ENCODE results near the gene LRRC28. TPM values are rescaled to one million over a fixed set of nuclear protein-coding genes. Genes with fewer than 3 reads are reported as not detected.

The LRRC28 gene
- total RNA-seq, 2 donors from 2014 or later = 24.8 to 32.2 TPM

DNA sequence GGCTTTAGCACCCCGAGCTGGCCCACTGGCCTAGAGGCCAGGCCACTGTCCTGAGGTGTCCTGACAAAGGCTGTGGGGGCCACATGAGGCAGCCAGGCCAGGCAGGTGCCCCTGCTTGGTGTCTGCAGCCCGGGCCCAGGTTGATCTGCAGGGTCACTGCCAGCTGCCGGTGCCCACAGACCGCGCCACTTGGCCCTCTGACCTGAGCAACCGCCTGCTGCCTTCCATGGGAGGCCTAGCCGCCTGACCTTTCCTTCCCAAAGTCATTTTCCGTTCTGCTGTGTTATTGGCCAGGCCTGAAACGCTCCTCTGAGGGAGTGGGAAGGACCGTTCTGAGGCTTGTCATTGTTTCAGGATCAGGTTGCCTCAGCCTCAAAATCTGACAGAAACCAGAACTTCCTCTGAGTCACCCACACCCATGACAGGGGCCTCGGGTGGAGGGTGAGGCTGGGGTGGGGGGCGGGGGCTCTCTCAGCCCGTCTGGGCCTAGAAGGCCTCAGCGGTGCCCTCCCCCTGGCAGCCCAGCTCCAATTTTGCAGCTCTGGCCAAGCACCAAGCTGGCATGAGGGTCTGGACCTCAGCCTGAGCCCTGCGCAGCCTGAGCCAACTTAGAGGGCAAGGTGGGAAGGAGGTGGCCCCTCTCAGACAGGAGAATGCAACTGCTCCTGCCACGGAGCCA, 173.8 kb downstream of the LRRC28 start:
- ATAC-seq (no peak), DNase-seq (peak in 1 of 2 donors; percentile 9)
- intact Hi-C loops (cut with DNase I, micrococcal nuclease) = no loop called here

DNA sequence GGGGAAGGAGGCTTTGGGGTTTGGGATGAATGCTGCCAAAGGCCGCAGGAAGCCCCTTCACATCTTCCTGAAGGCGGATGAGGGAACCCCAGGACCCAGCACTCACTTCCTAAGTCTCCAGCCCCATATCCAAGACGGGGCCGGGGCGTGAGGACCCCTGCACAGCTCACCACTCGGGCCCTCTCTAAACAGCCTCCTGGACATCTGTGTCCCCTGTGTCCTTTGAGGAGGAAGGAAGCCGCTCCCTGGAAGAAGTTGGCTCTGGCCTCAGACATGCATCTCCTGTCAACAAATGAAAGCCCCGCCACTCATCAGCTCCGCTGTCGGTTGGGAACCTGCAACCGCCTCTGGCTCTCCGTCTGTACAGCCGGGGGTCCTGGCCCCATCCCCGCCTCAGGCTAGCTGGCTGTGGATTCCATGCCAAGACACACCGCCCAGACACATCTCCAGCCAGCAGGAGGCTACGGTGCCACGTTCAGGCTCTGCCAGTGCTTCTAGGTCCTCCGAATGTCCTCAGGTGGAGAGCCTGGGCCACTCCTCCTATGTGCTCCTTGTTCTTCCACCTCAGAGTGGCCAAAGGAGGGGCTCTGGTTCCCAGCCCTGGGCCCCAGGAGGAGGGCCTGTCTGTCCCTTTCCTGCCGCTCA, 174.5 kb downstream of the LRRC28 start:
- DNase-seq (peak in 1 of 2 donors; percentile 27), ATAC-seq (peak; percentile 19)
- intact Hi-C loops (cut with DNase I, micrococcal nuclease) = no loop called here

DNA sequence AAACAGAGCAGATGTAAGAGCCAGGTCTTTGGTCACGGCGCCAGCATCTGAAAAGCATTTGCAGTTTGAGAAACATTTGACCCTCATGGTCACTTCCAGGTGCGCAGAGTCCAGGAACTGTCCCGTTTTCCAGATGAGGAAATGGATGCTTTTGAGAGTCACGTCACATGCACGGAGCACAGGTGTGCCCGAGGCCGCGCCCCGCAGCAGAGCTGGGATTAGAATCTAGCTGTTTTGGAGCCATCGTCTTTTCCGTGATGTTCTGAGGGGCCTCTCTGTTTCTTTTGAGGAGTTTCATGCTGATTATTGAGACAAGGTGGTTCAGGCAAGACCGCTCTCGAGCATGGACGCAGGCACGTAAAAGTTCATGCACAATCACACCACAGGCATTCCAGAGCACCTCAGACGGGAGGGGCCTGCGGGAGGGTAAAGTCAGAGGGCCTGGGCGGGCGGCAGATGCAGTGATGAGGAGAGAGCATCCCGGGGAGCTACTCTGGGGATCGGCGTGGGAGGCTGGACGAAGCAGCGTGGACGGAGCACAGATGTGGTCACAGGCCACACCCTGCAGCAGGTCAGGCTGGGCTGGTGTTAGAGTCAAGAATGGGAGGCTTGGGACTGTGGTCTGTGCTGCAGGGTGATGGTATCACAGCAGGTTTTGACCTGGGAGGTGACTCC, 175.3 kb downstream of the LRRC28 start:
- DNase-seq = peak; percentile 54 to 66
- ATAC-seq = peak; percentile 84
- intact Hi-C loops (cut with DNase I, micrococcal nuclease) = no loop called here

DNA sequence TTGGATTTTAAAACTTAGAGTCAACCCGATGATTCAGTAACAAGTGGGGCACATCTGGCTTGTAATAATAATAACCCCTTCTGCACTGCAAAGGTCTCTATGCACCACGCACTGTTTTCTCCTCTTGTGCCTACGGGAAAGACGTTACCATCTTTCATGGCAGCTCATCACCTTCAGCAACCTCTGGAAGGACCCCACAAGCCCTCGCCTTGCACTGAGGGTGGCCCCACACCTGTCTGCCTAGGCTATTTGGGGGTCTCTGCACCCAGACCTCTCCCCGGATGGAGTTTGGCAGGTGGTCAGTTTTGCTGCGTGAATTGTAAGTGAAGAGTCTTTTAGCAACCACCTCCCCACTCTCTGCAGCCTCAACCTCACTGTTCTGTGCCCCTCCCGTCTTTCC, 175.9 kb downstream of the LRRC28 start:
- intact Hi-C loops (cut with DNase I, micrococcal nuclease) = no loop called here
- DNase-seq = peak in 1 of 2 donors; percentile 1
- ATAC-seq = no peak

DNA sequence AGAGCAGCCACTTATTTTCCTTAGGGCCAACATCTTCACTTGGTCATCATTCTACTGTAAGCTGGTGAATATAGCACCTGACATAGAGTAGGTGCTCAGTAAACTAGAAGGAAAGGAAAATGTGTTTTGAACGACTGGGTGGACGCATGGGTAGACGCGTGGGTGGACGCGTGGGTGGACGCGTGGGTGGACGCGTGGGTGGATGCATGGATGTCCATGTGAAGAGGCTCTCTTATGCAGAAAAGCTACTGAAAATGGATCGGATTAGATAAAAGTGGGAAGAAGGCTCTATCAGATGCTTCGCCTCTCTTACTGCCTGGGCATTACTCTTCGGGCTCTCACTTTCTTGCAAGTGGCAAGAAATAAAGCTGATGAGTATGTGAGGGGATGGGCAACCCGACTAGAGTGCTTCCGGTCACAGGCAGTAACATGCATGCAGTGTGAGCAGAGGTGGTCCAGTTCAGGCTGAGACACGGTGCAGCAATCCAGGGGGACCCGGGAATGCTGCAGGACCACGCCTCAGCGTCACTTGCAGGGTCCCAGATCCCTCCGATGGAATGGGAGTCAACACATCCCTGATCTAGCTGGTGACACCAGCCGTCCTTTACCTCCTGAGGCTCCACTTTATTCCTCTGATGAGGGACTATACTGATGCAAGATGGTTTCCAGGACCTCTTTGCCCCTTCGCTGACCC, 176.5 kb downstream of the LRRC28 start:
- ATAC-seq = no peak
- intact Hi-C loops (cut with DNase I, micrococcal nuclease) = no loop called here
- no peak for DNase-seq

DNA sequence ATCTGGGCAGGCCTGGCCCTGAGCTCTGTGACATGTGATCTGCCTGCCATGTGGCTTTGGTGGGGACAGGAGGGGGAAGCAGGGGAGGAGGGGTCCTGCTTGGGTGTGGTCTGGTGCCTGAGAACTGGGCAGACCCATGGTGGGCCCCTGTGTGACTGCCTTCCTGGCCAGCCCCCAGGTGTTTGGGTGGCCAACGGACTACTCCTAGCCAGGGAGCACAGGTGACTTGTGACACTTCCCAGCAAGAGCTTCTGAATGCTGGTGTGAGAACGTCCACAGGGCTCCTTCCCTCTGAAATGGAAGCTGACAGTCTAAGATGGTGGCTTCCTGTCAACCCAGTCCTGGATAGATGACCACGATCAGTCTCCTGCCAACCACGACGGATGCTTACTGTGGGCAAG, 178.4 kb downstream of the LRRC28 start:
- intact Hi-C loops (cut with DNase I, micrococcal nuclease) = no loop called here
- DNase-seq = peak in 1 of 2 donors; percentile 3
- no peak for ATAC-seq

DNA sequence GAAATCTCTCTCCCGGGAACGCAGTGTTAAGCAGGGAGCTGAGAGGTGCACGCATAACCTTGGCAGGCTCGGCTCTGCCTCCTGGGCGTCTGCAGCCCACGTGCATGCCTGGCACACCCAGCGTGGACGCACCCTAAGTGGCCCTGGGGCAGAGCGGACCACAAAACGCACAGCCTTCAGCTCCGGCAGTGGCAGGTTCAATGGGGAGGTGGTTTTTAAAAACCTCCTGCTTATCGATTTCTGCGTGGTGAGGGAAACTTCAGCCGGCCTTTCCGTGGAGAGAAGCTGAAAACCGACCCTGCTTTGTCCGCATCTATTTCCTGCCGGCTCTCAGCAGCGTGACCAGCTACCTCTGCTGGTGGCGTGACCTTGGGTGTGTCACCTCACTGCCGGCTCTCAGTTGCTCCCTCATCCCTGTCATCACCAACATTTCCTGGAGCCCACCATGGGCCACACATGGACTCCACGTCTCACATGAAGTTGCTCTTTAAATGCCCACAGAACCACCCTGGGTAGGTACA, 179.7 kb downstream of the LRRC28 start:
- intact Hi-C loops (cut with DNase I, micrococcal nuclease) = no loop called here
- DNase-seq = peak; percentile 2 to 20
- ATAC-seq = no peak

DNA sequence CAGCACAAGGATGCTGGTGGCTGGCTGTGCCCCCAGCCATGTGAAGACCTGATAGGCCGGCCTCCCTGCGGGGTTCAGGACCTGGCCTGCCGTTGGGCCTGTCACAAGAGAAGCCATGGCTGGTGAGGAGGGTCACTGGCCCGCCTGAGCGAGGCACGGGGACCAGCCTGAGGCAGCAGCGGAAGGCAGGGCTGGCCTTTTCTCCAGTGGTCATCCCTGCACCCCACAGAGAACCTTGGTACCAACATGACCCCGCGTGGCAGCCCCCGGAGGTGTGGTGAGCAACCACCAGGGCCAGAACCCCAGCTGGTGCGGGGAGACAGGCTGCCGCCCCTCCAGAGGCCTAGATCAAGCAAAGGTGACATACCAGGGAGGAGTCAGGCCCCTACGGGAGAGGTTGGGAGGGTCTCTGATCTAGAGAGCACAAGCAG, 180.4 kb downstream of the LRRC28 start:
- ATAC-seq (no peak), DNase-seq (peak; percentile 8 to 18)
- intact Hi-C loops (cut with DNase I, micrococcal nuclease) = no loop called here

DNA sequence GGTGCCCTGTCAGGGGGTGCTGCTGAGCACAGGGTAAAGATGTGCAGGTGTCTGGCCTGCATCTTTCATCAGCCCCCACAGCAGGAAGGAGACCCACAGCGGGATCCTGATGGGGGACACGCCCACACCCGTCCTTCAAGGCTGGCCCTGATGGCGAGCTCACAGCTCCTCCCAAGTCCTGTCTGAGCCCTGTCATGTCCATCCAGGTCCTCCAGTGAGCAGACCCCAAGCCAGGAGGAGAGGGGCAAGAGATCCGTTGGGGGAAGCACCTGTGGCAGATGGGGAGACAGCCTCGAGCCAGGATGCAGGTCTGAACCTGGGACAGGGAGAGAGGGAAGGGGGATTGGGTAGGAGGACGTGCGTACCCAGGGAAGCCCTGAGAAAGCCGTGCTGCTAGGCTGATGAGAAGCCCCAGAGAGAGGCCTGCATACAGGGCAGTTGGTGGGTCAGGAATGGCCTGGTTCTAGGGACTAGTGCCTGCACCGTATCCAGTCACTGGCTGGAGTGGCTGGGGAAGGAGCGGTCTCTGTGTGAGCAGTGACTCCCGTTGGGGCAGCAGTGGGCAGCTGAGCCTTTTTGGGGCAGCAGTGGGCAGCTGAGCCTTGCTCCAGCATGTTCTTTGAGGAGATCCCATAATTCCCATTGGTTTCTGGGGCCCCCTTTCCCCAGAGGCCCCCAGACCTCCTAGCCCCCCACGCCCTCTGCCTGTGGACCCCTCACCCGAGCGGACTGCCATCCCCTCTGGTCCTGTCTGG, 181.2 kb downstream of the LRRC28 start:
- DNase-seq (peak; percentile 9 to 25), ATAC-seq (no peak)
- intact Hi-C loops (cut with DNase I, micrococcal nuclease) = no loop called here

DNA sequence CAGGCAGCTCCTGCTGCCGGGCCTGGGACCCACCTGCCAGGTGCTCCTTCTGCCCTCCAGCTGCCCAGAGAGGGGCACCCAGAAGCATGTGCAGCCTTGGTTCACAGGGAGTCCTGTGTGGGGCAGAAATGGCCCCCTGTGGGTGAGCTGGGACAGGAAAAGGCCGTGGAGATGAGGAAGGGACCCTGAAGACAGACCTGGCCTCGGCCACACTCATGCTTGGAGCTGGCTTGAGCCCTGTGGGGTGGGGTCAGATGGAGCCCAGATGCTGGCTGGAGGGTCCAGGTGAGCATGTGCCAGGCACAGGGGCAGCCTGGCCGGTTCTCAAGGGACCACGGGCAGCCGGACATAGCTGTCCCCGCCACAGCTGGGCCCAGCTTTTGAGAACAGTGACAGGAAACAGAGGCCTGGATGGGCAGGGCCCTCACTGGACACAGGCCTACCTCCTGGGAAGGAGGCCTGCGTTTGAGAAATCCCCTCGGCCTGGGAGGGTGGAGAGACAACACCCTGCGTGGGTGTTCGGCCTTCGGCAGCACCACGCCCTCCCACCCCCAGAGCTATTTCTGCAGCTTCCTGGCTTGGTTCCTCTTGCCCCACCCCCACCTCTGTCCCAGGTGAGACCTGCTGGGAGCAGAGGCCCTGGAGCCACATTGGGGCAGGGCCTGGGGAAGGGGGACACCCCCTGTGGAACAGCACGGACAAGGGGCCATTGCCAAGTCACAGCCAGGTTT, 181.9 kb downstream of the LRRC28 start:
- ATAC-seq = peak; percentile 38
- intact Hi-C loops (cut with DNase I, micrococcal nuclease) = no loop called here

DNA sequence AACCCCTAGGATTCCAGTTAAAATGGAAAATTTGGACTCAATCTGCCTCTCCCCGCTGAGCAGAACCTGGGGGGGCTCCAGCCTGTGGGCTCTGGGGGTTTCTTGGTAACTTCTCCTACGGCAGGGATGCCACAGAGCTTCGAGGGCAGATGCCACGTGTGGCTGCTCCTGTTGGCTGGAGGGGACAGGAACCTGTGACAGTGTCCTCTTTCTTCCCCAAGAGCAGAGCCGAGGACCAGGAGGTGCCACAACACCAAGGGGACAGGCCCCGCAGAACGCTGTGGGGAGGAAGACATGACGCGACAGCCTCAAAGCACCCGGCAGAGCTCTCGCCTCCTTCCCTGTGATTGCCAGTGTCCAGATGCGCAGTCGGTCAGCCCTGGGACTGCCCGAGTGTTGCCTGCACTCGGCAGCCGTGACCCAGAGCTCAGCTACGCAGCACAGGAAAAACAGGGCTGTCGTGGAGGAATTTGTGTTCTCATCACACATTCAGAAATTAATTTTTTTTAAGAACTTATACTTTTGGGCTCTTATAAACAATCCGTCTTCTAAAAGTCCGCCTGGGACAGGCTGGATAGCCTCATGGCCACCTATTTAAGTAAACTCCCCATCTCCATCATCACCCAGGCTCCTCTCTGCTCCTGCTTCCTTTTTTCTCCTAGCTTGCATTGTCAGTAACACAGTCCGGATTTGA, 182.6 kb downstream of the LRRC28 start:
- intact Hi-C loops (cut with DNase I, micrococcal nuclease) = no loop called here
- DNase-seq = peak in 1 of 2 donors; percentile 16
- no peak for ATAC-seq

More for the DNA sequence above, 181.9 kb downstream of the LRRC28 start:
- DNase-seq = peak; percentile 79 to 86

DNA sequence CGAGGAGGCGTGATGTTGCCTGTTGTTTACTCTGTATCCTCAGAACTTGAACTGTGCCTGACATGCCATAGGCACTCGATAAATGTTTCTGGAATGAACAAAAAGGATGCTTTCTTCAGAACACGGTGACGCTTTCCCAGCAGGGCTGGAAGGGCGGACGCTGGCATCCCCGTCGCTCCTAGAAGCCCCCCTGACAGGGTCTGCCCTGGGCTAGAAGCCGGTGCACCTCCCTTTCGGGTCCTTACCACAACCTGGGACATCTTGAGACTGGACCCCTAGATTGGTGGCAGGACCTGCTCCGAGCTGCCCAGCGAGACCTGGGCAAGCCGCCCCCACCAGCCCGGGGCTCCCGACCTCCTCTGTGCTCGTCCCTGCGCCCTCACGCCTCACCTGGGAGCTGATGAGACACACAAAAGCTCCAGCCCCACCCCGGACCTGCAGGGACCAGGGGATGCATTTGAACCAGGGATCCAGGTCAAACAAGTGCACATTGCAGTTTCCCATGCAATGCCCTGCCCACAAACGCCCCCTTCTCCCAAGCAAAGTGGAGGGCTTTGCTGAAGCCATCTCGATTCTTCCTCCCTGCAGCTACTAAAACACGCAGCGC, 183.3 kb downstream of the LRRC28 start:
- no peak for ATAC-seq
- peak in 1 of 2 donors; percentile 15 for DNase-seq

DNA sequence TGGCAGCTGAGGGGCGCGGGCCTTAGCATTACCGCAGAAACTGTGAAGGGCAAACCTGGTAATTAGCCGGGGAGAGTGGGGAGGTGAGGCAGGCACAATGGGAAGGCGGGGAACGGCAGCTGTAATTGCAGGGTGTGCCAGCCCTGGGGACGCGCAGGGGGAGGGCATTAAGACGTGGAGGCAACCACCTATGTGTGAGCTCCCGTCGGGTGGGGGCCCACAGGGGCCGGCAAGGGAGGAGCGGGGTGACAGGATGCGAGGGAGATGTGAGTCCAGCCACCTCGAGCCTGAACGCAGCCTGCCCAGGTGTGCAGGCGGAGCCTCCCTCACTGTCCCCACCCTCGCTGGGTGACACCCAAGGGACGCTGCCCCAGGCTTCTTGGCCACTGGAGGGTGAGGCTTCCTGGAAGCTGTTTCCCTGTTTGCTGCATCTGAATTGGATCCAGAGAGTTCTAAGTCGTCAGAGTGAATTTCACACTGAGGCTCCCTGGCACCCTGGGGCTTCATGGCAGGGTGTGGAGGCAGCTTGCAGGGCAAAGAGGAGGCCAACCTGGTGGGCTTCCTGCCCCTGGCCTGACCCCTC, 183.9 kb downstream of the LRRC28 start:
- intact Hi-C loops (cut with DNase I, micrococcal nuclease) = no loop called here
- DNase-seq (peak; percentile 87 to 94), ATAC-seq (peak; percentile 90)

More for the DNA sequence above, 183.3 kb downstream of the LRRC28 start:
- intact Hi-C loops (cut with DNase I, micrococcal nuclease) = no loop called here

DNA sequence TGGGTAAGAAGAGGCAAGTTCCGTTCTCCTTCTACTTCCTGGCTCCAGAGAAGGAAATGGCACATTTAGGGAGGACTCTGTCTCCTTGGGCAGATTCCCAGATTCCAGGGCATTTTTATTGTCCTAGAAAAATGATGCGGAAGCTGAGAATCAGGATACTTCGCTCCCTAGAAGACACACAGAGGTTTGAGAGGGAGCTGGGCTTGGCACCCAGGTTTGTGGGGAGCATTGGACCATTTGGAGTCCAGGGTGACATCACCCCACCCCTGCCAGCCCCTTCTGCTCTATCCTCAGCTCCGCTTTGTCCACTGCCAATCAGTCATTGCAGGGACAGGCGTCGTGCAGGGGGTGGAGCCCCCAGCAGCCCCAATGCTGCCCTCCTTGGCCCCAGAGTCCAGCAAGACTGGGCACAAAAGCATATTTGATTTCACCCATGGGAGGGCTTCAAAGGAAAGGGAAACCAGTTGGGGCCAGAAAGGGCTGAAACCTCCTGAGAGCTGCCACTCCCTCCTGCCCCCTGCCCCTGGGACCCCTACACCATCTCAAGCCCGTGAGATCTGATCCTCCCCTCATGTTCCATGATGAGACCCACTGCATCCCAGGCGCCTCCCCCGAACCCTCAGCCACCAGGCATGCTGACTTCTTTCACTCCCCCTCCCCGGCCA, 184.7 kb downstream of the LRRC28 start:
- ATAC-seq (peak; percentile 40), DNase-seq (peak in 1 of 2 donors; percentile 32)
- intact Hi-C loops (cut with DNase I, micrococcal nuclease) = no loop called here

DNA sequence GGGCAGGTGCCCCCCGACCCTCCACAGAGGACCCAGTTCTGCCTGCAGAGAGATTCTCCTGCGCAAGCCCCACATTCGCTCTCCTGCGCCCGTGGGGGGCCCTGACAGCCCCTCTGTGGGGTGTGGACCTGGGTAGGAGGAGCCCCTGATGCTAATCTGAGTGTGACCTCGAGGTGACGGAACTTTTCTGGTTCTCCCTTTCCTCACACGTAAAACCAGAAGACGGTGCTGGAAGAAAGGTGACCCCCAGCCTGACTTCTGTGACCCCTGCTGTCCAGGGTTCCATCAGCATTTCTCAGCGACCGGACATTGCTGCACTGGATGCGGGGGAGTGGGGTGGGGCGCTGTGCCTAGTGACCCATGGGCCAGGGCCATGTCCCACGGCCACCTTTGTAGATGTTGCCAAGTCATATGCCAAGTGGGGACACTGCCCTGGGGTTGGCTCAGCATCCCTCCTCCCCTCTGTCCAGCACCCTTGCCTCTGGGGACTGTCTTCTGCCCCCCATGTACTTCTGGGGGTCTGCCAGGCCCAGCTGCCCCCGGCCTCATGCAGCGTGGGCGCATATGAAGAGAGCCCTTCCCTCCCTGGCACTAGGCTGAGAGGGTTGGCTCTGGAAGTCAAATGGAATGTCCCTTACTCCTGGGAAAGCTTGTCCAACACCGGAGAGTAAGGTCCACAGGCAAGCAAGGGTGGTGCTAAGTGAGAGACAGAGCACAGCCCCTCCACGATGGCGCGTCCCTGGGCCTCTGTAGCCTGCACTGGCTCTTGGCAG, 185.4 kb downstream of the LRRC28 start:
- peak in 1 of 2 donors; percentile 5 for DNase-seq
- ATAC-seq = no peak
- intact Hi-C loops (cut with DNase I, micrococcal nuclease) = no loop called here

All from left colon (tissue), 2 donors.